T47D (cell line): ENCODE measurements around the gene XPOT.

ENCODE experiments used
- DNase-seq, 2 experiments: peaks; one replicate each; pipeline versions ENCODE4 v3.0.0 to v3.0.0-alpha.2; 2011 to 2012; ENCODE audit warnings: low read depth in 1 of 2, low spot score in 1 of 2
- JUND ChIP-seq: IDR thresholded peaks from 2 replicates; pipeline ENCODE4 v1.6.1; 2012; ENCODE audit warnings: low read depth
- in situ Hi-C: cut with HindIII; loops from 2 replicates; pipeline ENCODE4 v1.10.0; 2016; ENCODE audit warnings: low sequenced_read_pairs, low pct_unique_long_range_greater_than_20kb

XPOT gene

DNA sequence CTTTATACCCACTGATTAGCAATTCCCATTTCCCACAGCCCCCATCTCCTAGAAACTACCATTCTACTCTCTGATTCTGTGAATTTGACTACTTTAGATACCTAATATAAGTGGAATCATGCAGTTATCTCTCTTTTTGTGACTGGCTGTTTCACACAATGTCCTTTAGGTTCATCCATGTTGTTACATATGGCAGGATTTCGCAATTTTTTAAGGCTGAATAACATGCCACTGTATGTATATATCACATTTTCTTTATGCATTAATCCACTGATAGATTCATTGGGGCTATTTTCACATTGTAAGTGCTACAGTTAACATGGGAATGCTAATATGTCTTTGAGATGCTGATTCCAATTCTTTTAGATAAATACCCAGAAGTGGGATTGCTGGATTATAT lies 35.9 kb downstream of the XPOT start:
- in situ Hi-C loops, result no loop called here
- DNase-seq, result no peak
- TF ChIP-seq JUND, result no peak

DNA sequence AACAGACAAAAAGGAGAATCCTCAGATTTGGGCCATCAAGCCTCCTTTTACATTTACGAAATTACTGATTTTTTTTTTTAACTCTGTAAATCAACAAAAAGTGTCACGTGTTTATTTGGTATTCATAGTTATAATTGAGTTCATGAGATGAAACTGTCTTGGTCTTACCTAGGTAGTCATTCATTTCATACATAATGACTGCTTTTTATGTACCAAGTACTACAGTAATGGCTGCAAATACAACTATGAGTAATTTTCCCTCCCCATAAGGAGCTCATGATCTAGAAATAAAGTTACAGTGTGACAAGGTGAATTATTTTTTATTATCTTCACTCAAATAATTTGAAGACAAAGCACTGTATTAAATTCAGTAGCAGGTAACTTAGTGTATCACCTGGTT lies 41.3 kb downstream of the XPOT start:
- no peak for DNase-seq
- in situ Hi-C loops, result no loop called here
- TF ChIP-seq JUND, result no peak

DNA sequence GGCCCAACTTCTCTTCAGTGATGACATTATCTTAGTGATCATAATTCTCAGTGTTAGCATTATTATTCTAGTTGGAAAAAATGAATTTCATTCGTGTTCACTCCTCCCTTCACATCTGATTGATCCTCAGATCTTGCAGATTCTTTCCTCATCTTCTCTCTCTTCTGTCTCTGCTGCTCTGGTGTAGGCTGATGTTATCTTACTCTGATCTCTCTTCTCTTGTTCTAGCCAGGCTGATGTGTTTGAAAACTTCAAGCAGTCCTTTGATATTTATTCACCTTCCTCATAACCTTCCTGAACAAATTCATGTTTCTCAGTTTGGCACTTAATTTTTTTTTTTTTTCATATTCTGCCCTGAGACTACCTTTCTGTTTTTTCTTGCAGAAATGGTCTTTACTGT lies 42.1 kb downstream of the XPOT start:
- DNase-seq, result no peak
- in situ Hi-C loops, result no loop called here
- no peak for TF ChIP-seq JUND

DNA sequence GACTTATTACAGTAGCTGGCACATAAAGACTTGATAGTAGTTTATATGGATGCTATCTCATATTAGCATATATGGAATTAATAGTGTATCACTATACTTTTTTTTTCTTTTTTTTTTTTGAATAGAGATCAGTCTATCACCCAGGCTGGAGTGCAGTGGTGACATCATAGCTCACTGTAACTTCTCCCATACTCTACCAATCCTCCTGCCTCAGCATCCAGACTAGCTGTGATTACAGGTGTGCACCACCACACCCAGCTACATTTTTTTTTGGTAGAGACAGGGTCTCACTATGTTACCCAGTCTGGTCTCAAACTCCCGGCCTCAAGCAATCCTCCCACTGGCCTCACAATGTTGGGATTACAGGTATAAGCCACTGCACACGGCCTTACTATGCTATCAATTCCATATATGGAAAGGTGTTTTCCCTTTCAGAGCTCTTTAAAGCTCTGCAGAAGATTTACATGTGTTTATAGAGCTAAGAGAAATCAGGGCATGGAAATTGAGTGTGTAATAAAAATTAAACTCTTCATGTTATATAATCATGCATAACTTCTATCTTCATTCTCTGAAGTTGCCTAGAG lies 46.0 kb downstream of the XPOT start:
- in situ Hi-C loops, result no loop called here
- no peak for DNase-seq
- TF ChIP-seq JUND, result no peak

DNA sequence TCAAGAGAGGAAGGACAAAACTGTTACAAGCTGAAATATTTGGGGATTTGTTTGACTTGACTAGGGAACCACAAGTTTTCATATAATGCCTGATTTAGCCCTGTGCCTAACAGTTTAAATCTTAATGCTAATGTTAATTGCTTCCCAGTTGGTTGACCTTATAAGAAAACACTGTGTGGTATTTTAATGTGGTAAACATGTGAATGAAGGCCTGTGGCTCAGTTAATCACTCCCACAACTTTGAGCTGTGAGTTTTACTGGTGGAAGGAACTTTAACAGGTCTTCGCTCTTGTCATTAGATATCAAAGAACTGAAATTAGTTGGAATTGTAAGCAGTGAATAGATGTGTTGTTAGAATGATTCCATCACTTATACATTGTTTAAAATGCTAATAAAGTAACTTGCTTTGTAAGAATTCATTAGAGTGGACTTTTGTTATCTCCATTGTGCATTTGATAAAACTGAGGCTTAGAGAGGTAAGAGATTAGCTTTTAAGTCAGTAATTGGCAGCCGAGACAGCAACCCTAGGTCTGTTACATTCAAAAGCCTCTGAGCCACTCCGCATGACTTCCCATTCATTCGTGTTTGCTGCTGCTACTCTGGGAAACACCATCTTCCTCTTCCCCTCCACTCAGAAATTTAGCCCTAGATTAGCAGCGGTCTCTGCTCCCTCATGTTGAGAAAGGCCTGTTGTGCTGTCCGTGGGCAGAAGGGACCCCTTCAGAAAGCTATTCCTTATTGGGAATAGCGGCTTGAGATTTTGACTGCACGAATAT lies 46.7 kb downstream of the XPOT start:
- in situ Hi-C loops, result no loop called here
- no peak for TF ChIP-seq JUND
- DNase-seq, result peak in 1 of 2 experiments; percentile 27

DNA sequence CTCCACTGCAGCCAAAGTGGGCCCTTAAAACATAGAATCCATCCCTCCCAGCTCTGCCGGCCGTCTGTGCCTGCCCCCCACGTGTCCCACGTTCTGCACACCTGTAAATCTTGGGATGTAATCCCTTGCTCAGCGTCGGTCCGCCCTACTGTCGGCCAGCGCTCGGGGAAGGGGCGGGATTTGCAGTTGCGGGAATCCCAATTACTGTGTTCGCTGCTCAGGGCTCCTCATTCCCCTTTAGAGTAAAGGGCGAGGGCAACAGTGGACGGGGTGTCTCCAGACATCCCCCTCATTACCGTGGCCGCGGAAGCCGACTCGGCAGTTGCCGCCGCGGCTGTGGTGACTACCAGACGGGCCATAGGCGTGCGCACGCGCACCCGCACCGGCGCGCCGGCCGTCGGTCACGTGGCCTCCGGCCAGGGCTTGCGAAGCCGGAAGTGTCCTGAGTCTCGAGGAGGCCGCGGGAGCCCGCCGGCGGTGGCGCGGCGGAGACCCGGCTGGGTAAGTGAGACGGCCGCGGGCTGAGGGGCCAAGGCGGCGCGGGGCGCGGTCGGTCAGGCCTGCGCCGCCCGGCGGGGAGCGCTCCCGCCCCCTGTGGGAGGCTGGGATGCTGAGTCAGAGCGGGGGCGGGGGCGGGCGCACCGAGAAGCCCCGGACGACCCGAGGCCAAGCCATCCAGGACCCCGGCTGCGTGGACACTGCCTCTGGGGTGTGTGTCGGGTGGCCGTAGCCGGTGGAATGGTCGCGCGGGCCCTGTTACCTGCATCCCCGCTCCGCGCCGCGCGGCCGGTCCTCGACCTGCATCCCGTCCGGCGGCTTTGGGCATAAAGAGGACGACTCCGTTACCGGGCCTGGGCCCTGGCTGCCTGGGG lies 47.7 kb downstream of the XPOT start, which contains the start of gene TBK1:
Gene TBK1 (plus strand): TSS at position 434 of the 872 bp plus-strand sequence. CDS start 3,751 bp downstream, outside the sequence.
- in situ Hi-C loops, result no loop called here
- no peak for TF ChIP-seq JUND
- peak; percentile 89 to 92 for DNase-seq

DNA sequence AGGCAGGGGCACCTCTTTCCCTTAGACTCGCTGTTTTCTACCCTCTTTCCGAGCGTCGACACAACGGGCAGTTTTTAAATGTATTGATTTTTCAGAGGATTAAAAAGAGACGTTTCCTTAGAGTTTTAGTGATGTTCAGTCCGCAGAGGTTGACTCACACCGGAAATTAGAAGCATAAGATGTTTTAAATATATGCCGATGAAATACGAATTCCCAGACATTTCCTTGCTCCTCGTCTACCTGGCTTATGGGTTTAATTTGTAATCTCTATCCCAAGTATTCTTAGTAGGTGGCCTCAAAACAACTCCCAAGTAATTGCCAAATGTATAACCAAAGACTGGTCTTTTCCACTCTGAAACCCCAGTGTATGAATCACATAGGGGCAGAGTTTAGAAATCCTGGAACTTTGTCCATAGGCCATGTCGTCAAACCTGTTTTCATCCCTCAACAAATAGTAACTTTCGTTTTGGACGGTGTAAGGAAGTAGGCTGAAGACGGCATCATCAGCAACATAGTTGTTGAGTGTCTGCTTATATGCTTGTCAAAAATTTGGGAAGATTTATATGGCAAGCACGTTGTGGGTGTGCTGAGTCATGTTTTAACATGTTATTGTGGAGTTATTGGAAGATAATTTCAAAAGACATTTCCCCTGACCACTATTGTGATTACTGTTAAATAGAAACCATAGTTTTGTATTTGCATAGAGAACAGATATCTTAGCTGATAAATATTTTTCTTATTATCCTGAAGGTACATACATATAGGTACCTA lies 48.6 kb downstream of the XPOT start:
- peak; percentile 52 to 91 for DNase-seq
- in situ Hi-C loops, result no loop called here
- no peak for TF ChIP-seq JUND

DNA sequence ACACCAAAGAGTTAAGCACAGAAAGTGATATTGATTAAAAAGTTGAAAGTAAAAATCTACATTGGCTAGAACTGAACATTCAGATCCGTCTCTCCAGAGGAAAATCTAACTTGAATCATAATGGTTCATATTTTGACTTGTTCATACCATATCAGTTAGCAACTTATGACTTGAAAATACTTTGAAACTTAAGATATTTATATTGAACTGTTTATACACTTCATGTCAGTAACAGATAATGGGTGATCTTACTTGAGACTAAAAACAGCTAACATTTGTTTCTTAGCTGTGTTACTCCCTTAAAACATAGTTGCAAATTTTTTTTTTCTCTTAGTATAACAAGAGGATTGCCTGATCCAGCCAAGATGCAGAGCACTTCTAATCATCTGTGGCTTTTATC lies 51.3 kb downstream of the XPOT start:
- no peak for TF ChIP-seq JUND
- in situ Hi-C loops, result no loop called here
- DNase-seq, result no peak

DNA sequence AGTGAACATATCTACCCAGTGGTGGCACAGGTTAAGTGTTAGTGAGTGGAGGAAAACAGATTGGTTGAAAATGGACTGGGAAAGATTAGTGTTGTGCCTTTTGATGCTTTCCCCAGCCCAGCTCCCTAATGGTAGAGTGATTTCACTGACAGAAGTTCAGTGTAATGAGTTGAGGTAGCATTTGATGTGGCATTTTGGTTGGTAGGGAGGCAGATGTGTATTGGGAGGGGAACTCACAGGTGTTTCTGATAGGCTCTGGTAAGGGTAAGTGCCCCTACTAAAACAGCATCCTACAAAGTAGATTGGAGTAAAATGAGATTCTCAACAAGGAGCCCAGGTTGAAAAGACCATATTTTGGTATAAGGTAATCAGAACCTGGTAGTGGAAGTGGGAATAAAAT lies 51.9 kb downstream of the XPOT start:
- DNase-seq, result no peak
- no peak for TF ChIP-seq JUND
- in situ Hi-C loops, result no loop called here

DNA sequence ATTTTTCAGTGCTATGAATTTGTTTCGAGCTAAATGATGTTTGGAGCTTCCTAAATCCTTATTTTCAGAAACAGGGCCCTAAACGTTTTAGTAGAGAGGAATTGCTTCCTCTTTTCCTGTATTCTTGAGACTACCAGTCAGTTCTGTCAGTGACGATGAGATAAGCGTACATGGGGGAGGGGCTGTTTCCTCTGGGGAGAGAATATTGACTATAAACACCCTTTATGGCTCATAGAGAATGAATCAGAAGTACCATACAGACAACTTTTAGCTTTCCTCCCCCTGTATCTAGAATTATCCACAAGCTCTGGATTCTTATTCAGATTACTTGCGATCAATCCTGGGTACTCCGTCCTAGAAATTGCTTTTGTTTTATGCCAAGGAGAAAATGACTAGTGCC lies 52.8 kb downstream of the XPOT start:
- in situ Hi-C loops, result no loop called here
- no peak for DNase-seq
- TF ChIP-seq JUND, result no peak

DNA sequence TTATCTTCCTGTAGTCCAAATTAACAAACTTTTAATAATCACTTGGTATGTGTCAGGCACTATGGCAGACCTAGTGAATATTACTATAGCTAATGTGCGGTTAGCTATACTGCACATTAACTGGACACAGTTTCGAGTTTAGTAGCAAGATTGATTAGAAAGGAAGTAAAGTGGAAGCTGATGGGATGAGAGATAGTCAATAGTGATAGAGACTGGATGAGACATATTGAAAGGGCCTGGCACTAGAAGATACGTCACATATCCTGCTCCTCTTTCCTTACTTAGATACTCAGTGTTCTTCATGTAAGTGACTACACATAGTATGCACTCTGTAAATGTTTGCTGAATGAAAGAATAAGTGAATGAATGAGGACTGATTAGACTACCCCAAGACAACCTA lies 53.3 kb downstream of the XPOT start:
- TF ChIP-seq JUND, result no peak
- no peak for DNase-seq
- in situ Hi-C loops, result no loop called here

DNA sequence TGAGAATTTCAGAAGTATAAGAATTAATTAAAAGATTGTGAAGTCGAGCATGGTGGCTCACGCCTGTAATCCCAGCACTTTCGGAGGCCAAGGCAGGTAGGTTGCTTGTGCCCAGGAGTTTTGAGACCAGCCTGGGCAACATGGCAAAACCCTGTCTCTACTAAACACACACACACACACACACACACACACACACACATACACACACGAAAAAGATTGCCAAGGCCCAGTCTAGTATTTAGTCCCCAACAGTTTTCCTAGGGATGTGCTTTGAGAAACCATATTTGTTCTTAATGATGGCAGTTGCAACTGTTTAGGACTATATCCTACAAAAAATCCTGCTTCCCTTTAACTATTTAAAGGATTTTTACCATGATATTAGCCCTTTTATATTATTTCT lies 53.7 kb downstream of the XPOT start:
- no peak for DNase-seq
- in situ Hi-C loops, result no loop called here
- no peak for TF ChIP-seq JUND
